22Rv1 (cell line): ENCODE results near the gene MPEG1.

Experiments used
- CTCF ChIP-seq: fragments of 450-650 bp; IDR thresholded peaks from 2 replicates; pipeline ENCODE4 v1.5.1; 2017; ENCODE audit warnings: mild to moderate bottlenecking
- ZFX ChIP-seq: fragments of 450-650 bp; IDR thresholded peaks from 2 replicates; pipeline ENCODE4 v1.6.1; 2017; ENCODE audit warnings: antibody characterized with exemption, borderline replicate concordance

GRCh38 chr11:59249535-59249934 lies 36.8 kb upstream of the MPEG1 start:
- TF ChIP-seq CTCF (no peak), ZFX (no peak)
